T-cell (primary cell): ENCODE measurements around the gene PPAT. TPM values are rescaled to one million over a fixed set of nuclear protein-coding genes. Genes with fewer than 3 reads are reported as not detected.
"Not testable (repeated sequence)": the region's sequence is repeated elsewhere in the genome, so short reads cannot be mapped to it uniquely, and the experiment has no call there.

Experiments used
- ATAC-seq, 4 experiments: fragments of 200-7000 bp in 3 of 4; fragments of 150-1000 bp in 1 of 4; cut with Tn5 transposase; replicated peaks in 1 of 4; 1 replicate in 3 of 4; 2 replicates in 1 of 4; pipeline ENCODE4 v1.10.0; 2021; ENCODE audit warnings: moderate library complexity in 3 of 4, mild to moderate bottlenecking in 2 of 4, moderate number of reproducible peaks in 1 of 4
- CTCF ChIA-PET, 2 donors: fragments of 300-600 bp; sonication (Branson Sonifier 250); formaldehyde crosslinking; loops; one replicate each; lab custom pipeline; 2022; ENCODE audit warnings: antibody characterized with exemption in 2 of 2; lab: Charles Lee
- POLR2A ChIA-PET, 2 donors: fragments of 300-600 bp; sonication (Branson Sonifier 250); formaldehyde crosslinking; loops; one replicate each; lab custom pipeline; 2022; ENCODE audit warnings: antibody characterized with exemption in 2 of 2; lab: Charles Lee
- DNase-seq, 35 experiments: peaks; one replicate each; pipeline versions ENCODE4 v3.0.0 to v3.0.0-alpha.2; 2013 to 2023
- H3K27ac ChIP-seq: one replicate; pipeline ENCODE4 v1.5.1; 2013; ENCODE audit warnings: low read length
- H3K27me3 ChIP-seq, 2 experiments: replicated peaks in 1 of 2; 1 replicate in 1 of 2; 2 replicates in 1 of 2; pipeline versions ENCODE4 v1.6.1 to v1.7.0; 2013; ENCODE audit warnings: low read length in 1 of 2, mixed read lengths in 1 of 2; ENCODE audit not compliant: control insufficient read depth in 2 of 2, insufficient read depth in 2 of 2; ENCODE audit errors: extremely low read depth in 1 of 2
- H3K36me3 ChIP-seq, 2 donors: 1 replicate in 1 of 2; 2 replicates in 1 of 2; pipeline versions ENCODE4 v1.6.1 to v1.7.0; 2013; ENCODE audit warnings: low read length in 1 of 2; ENCODE audit not compliant: control insufficient read depth in 2 of 2, insufficient read depth in 1 of 2; ENCODE audit errors: extremely low read depth in 1 of 2
- H3K4me1 ChIP-seq, 2 experiments: 1 replicate in 1 of 2; 2 replicates in 1 of 2; pipeline versions ENCODE4 v1.6.1 to v1.7.0; 2013; ENCODE audit warnings: low read length in 2 of 2, mixed read lengths in 1 of 2; ENCODE audit not compliant: insufficient read depth in 2 of 2, control insufficient read depth in 1 of 2; ENCODE audit errors: extremely low read depth in 1 of 2
- H3K4me3 ChIP-seq, 2 donors: 1 replicate in 1 of 2; 2 replicates in 1 of 2; pipeline versions ENCODE4 v1.5.1 to v1.7.0; 2013; ENCODE audit warnings: mild to moderate bottlenecking in 2 of 2, low read length in 1 of 2, moderate library complexity in 1 of 2; ENCODE audit not compliant: control insufficient read depth in 1 of 2; ENCODE audit errors: extremely low read depth in 1 of 2
- H3K9me3 ChIP-seq: 2 replicates; pipeline ENCODE4 v1.7.0; 2013
- H3K27ac Mint-ChIP-seq, 2 donors: one replicate each; pipeline ENCODE4 v1.8.0; 2020 to 2021; ENCODE audit warnings: mild to moderate bottlenecking in 2 of 2, mixed read lengths in 2 of 2
- H3K27me3 Mint-ChIP-seq, 2 donors: one replicate each; pipeline ENCODE4 v1.8.0; 2021 to 2022; ENCODE audit warnings: mixed read lengths in 2 of 2
- H3K36me3 Mint-ChIP-seq: one replicate; pipeline ENCODE4 v1.8.0; 2021; ENCODE audit warnings: mixed read lengths
- H3K4me1 Mint-ChIP-seq, 3 donors: one replicate each; pipeline ENCODE4 v1.8.0; 2020 to 2022; ENCODE audit warnings: mixed read lengths in 3 of 3, mild to moderate bottlenecking in 1 of 3
- H3K4me3 Mint-ChIP-seq, 3 donors: one replicate each; pipeline ENCODE4 v1.8.0; 2020 to 2022; ENCODE audit warnings: mild to moderate bottlenecking in 3 of 3, mixed read lengths in 3 of 3, moderate library complexity in 3 of 3
- H3K9me3 Mint-ChIP-seq, 3 donors: one replicate each; pipeline ENCODE4 v1.8.0; 2020 to 2022; ENCODE audit warnings: mixed read lengths in 3 of 3
- WGBS: methylation state at CpG from one replicate; pipeline ENCODE4 v1.1.5; 2013; ENCODE audit warnings: missing lambda C conversion rate; ENCODE audit not compliant: insufficient coverage; 5-methylcytosine and 5-hydroxymethylcytosine counted together
- total RNA-seq, 35 experiments: library from RNA in 6 of 35; stranded (reverse) in 6 of 35; fragments of 120-200 nt in 1 of 35; gene quantifications; one replicate each; pipeline versions ENCODE4 v1.2.1 to v1.2.4 and lab custom pipeline; 2013 to 2026

Gene PPAT
- total RNA-seq, 5 donors from 2014 or later (not counting 1 experiment from before 2014, with no cell fraction given) = 10.5 to 15.1 (median 12.5) TPM

- Histone ChIP-seq H3K27ac (no peak overlapping the region), H3K9me3 (no peaks in the 10 kb centered on the region), H3K4me1 (no peaks in the 10 kb centered on the region), H3K27me3 (no peaks in the 10 kb centered on the region), H3K36me3 (peaks cover 4 to 22% of the 10 kb centered on the region in 2 donors), H3K4me3 (no peak overlapping the region)
- H3K36me3 Mint-ChIP-seq = peaks cover 51% of the 10 kb centered on the region
- no CpG with 5 or more reads among the region's 1 CpG for WGBS
- peaks cover 0 to 3% (median 0%) of the 10 kb centered on the region in 3 donors for H3K9me3 Mint-ChIP-seq
- no peaks in the 10 kb centered on the region for H3K27me3 Mint-ChIP-seq
- H3K27ac Mint-ChIP-seq = no peak overlapping the region
- ChIA-PET CTCF (no interaction called here), POLR2A (no interaction called here)
- H3K4me3 Mint-ChIP-seq = no peak overlapping the region
- H3K4me1 Mint-ChIP-seq = peaks cover 1 to 12% (median 3%) of the 10 kb centered on the region in 3 donors
- no peak for ATAC-seq
- DNase-seq = no peak
Measured at GRCh38 chr4:56372774-56373173, 62.6 kb downstream of the PPAT start.

GRCh38 chr4:56371426-56372220 is 63.8 kb downstream of the PPAT start:
- H3K27me3 Mint-ChIP-seq = no peaks in the 10 kb centered on the region
- Histone ChIP-seq H3K27me3 (no peaks in the 10 kb centered on the region), H3K4me1 (no peaks in the 10 kb centered on the region), H3K36me3 (peaks cover 4 to 22% of the 10 kb centered on the region in 2 donors), H3K9me3 (no peaks in the 10 kb centered on the region), H3K4me3 (no peak overlapping the region), H3K27ac (no peak overlapping the region)
- POLR2A ChIA-PET = no interaction called here
- peaks cover 1 to 12% (median 3%) of the 10 kb centered on the region in 3 donors for H3K4me1 Mint-ChIP-seq
- peaks cover 46% of the 10 kb centered on the region for H3K36me3 Mint-ChIP-seq
- no peak for ATAC-seq
- H3K9me3 Mint-ChIP-seq = peaks cover 0 to 3% (median 0%) of the 10 kb centered on the region in 3 donors
- CTCF ChIA-PET = no interaction called here
- DNase-seq = no peak
- H3K4me3 Mint-ChIP-seq = no peak overlapping the region
- H3K27ac Mint-ChIP-seq = no peak overlapping the region
- no CpG with 5 or more reads among the region's 8 CpGs for WGBS

GRCh38 chr4:56370377-56370776 is 65.0 kb downstream of the PPAT start:
- Histone ChIP-seq H3K4me3 (no peak overlapping the region), H3K27me3 (no peaks in the 10 kb centered on the region), H3K9me3 (no peaks in the 10 kb centered on the region), H3K36me3 (peaks cover 4 to 22% of the 10 kb centered on the region in 2 donors), H3K27ac (no peak overlapping the region), H3K4me1 (no peaks in the 10 kb centered on the region)
- ChIA-PET POLR2A (no interaction called here), CTCF (no interaction called here)
- Mint-ChIP-seq H3K9me3 (peaks cover 0 to 3% (median 0%) of the 10 kb centered on the region in 3 donors), H3K27me3 (no peaks in the 10 kb centered on the region), H3K4me1 (peaks cover 4 to 11% (median 5%) of the 10 kb centered on the region in 3 donors), H3K36me3 (peaks cover 45% of the 10 kb centered on the region), H3K4me3 (no peak overlapping the region), H3K27ac (no peak overlapping the region)
- DNase-seq (no peak), ATAC-seq (no peak)
- WGBS = no CpG with 5 or more reads among the region's 3 CpGs

GRCh38 chr4:56362981-56363380 is 72.4 kb downstream of the PPAT start:
- H3K27me3 ChIP-seq, DNase-seq, POLR2A ChIA-PET, H3K4me3 ChIP-seq, H3K27ac ChIP-seq, H3K36me3 ChIP-seq, H3K4me3 Mint-ChIP-seq, H3K4me1 ChIP-seq, H3K4me1 Mint-ChIP-seq, H3K9me3 Mint-ChIP-seq, H3K27me3 Mint-ChIP-seq, H3K9me3 ChIP-seq, H3K27ac Mint-ChIP-seq, ATAC-seq, CTCF ChIA-PET: not testable (repeated sequence)
- 91% methylated on average over 8 of the region's 12 CpGs for WGBS
- peaks cover 44% of the 10 kb centered on the region for H3K36me3 Mint-ChIP-seq

- H3K9me3 ChIP-seq = no peaks in the 10 kb centered on the region
- H3K4me1 ChIP-seq = no peaks in the 10 kb centered on the region
- Mint-ChIP-seq H3K4me1 (peaks cover 0 to 4% (median 2%) of the 10 kb centered on the region in 3 donors), H3K9me3 (peaks cover 0 to 3% (median 0%) of the 10 kb centered on the region in 3 donors), H3K27me3 (no peaks in the 10 kb centered on the region), H3K27ac (no peak overlapping the region), H3K4me3 (no peak overlapping the region), H3K36me3 (peaks cover 40% of the 10 kb centered on the region)
- POLR2A ChIA-PET = no interaction called here
- CTCF ChIA-PET = no interaction called here
- H3K36me3 ChIP-seq = peaks cover 0 to 12% of the 10 kb centered on the region in 2 donors
- no peaks in the 10 kb centered on the region for H3K27me3 ChIP-seq
- no peak overlapping the region for H3K4me3 ChIP-seq
- ATAC-seq = no peak
- no peak overlapping the region for H3K27ac ChIP-seq
- no peak for DNase-seq
Measured at GRCh38 chr4:56360071-56360470, 75.3 kb downstream of the PPAT start.

GRCh38 chr4:56356650-56357049 is 78.8 kb downstream of the PPAT start:
- no peaks in the 10 kb centered on the region for H3K27me3 Mint-ChIP-seq
- H3K27ac Mint-ChIP-seq = no peak overlapping the region
- peaks cover 30% of the 10 kb centered on the region for H3K36me3 Mint-ChIP-seq
- H3K4me3 ChIP-seq = no peak overlapping the region
- 100% methylated on average over 2 of the region's 9 CpGs for WGBS
- no peaks in the 10 kb centered on the region for H3K9me3 ChIP-seq
- peaks cover 0 to 24% of the 10 kb centered on the region in 2 donors for H3K36me3 ChIP-seq
- no peaks in the 10 kb centered on the region for H3K9me3 Mint-ChIP-seq
- no peaks in the 10 kb centered on the region for H3K4me1 ChIP-seq
- no peaks in the 10 kb centered on the region for H3K4me1 Mint-ChIP-seq
- ChIA-PET POLR2A (no interaction called here), CTCF (no interaction called here)
- DNase-seq (no peak), ATAC-seq (no peak)
- no peaks in the 10 kb centered on the region for H3K27me3 ChIP-seq
- no peak overlapping the region for H3K4me3 Mint-ChIP-seq
- no peak overlapping the region for H3K27ac ChIP-seq
